ENCODE results near the gene GALR1.

The GALR1 gene

DNA sequence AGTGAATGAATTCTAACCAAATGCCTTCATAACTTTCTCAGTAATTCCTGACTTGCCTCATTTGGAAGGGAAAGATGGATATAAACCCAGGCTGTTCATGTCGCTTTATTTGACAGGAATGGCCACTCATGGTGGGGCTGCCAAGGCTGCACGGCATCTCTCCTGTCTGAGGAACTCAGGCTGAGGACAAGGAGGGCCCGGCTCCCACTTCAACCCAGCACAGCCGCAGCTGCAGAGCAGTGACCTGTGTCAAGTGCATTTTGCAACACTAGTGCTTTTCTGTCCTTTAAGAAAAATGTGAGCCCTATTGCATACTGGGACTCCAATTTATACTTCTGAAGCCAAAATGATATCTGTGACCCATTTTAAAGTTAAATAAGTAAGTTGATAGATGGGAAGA, 45.8 kb upstream of the GALR1 start:
- Histone ChIP-seq H2AFZ (no peak overlapping the region), H3K36me3 (ENCODE audit: control insufficient read depth, insufficient read depth, low read length) (no peaks in the 10 kb centered on the region), H3K4me1 (peaks cover 3% of the 10 kb centered on the region), H3K9me3 (ENCODE audit: control insufficient read depth, low read length) (no peaks in the 10 kb centered on the region), H3K27me3 (ENCODE audit: control insufficient read depth, insufficient read depth, low read length) (no peaks in the 10 kb centered on the region), H3K4me3 (ENCODE audit: low read depth, low read length) (no peak overlapping the region), H3K79me2 (no peaks in the 10 kb centered on the region), H3K9ac (no peak overlapping the region), H3K27ac (no peak overlapping the region), H3K4me2 (ENCODE audit: low read length) (no peak overlapping the region)
- TF ChIP-seq, protein P1, sequence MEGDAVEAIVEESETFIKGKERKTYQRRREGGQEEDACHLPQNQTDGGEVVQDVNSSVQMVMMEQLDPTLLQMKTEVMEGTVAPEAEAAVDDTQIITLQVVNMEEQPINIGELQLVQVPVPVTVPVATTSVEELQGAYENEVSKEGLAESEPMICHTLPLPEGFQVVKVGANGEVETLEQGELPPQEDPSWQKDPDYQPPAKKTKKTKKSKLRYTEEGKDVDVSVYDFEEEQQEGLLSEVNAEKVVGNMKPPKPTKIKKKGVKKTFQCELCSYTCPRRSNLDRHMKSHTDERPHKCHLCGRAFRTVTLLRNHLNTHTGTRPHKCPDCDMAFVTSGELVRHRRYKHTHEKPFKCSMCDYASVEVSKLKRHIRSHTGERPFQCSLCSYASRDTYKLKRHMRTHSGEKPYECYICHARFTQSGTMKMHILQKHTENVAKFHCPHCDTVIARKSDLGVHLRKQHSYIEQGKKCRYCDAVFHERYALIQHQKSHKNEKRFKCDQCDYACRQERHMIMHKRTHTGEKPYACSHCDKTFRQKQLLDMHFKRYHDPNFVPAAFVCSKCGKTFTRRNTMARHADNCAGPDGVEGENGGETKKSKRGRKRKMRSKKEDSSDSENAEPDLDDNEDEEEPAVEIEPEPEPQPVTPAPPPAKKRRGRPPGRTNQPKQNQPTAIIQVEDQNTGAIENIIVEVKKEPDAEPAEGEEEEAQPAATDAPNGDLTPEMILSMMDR (IDR thresholded peaks at IDR 0.05) = no peak

DNA sequence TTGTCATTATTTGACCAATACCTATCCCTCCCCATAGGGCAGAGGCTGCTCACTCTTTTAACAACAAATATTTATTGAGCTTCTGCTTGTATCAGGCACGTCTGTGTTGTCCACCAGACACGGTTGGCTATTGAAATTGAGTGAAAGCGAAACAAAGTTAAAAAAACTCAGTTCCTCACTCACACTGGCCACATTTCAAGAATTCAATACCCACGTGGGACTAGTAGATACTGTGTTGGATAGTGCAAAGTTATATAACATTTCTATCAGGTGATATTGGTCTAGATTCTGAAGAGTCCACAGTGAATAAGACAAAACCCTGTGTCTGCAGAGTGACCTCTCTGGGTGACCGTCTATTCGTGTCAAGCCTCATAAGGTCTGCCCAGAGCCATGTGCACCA, 43.9 kb upstream of the GALR1 start:
- TF ChIP-seq, protein P1 (IDR thresholded peaks at IDR 0.05) = no peak
- no peak overlapping the region for H3K27ac ChIP-seq

DNA sequence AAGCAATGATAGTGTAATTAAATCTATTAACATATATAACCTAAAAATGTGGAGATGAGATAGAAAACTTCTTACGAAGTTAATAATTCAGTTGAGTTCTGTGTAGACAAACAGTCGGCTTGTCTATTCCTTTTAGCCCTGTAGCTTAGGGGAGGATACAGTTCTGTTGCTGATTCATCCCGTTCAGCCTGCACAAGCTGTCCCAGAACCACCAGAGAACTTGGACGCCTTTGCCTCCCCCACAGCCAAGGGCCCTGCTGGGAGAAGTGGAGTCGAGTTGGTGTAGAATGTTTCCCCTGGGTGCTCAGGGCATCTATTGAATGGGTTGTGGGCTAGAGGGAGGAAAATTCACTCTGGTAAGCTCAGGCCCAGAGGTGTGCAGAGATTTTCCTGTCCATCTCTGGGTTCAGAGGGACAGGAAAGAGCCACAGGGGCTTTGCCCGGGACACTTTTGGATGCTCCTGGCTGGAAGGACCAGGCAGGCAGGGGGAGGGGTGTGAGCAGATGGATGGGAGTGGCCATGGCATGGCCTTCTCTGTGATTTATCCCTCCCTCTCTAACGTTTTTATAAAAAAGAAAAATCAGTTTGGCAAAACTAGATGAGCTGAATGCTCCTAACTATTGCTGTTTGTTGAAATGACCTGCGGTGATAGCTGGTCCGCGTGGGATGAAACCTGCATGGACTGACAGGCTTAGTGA, 42.8 kb upstream of the GALR1 start:
- Histone ChIP-seq H3K36me3 (ENCODE audit: control insufficient read depth, insufficient read depth, low read length) (no peaks in the 10 kb centered on the region), H3K27me3 (ENCODE audit: control insufficient read depth, insufficient read depth, low read length) (no peaks in the 10 kb centered on the region), H3K27ac (no peak overlapping the region), H3K4me3 (ENCODE audit: low read depth, low read length) (no peak overlapping the region), H3K79me2 (no peaks in the 10 kb centered on the region), H3K9me3 (ENCODE audit: control insufficient read depth, low read length) (no peaks in the 10 kb centered on the region), H3K4me1 (peaks cover 3% of the 10 kb centered on the region), H2AFZ (peak overlapping the region; percentile 5), H3K4me2 (ENCODE audit: low read length) (no peak overlapping the region), H3K9ac (no peak overlapping the region)
- TF ChIP-seq, protein P1 (IDR thresholded peaks at IDR 0.05) = no peak

More for the DNA sequence above, 43.9 kb upstream of the GALR1 start:
- Histone ChIP-seq H2AFZ (no peak overlapping the region), H3K27me3 (ENCODE audit: control insufficient read depth, insufficient read depth, low read length) (no peaks in the 10 kb centered on the region), H3K79me2 (no peaks in the 10 kb centered on the region), H3K4me2 (ENCODE audit: low read length) (no peak overlapping the region), H3K4me3 (ENCODE audit: low read depth, low read length) (no peak overlapping the region), H3K4me1 (peaks cover 3% of the 10 kb centered on the region), H3K9me3 (ENCODE audit: control insufficient read depth, low read length) (no peaks in the 10 kb centered on the region), H3K9ac (no peak overlapping the region), H3K36me3 (ENCODE audit: control insufficient read depth, insufficient read depth, low read length) (no peaks in the 10 kb centered on the region)

DNA sequence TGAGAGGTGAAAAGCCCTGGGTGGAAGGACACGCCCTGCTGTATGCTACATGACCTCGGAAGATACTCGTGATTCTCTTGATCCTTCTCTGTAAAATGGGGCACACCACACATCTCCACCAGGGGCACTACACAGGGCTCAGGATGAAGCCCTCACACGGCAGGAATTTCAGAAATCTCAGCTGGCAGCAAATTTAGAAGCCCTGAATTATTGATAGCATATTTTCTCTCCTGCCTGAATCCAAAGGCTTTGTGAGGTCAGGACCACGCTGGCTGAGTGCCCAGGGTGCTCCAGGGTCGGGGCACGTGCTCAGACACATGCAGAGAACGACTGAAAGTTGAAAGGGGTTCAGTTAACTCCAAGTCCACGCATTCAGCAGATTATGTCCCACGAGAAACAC, 42.1 kb upstream of the GALR1 start:
- peaks cover 3% of the 10 kb centered on the region for H3K4me1 ChIP-seq
- TF ChIP-seq, protein P1 (IDR thresholded peaks at IDR 0.05) = peak; percentile 74
- no peaks in the 10 kb centered on the region for H3K27me3 ChIP-seq (ENCODE audit: control insufficient read depth, insufficient read depth, low read length)
- H3K79me2 ChIP-seq = no peaks in the 10 kb centered on the region
- H3K4me2 ChIP-seq (ENCODE audit: low read length) = no peak overlapping the region
- no peaks in the 10 kb centered on the region for H3K36me3 ChIP-seq (ENCODE audit: control insufficient read depth, insufficient read depth, low read length)
- peak overlapping the region; percentile 4 for H2AFZ ChIP-seq
- no peak overlapping the region for H3K4me3 ChIP-seq (ENCODE audit: low read depth, low read length)
- H3K9ac ChIP-seq = no peak overlapping the region
- H3K27ac ChIP-seq = no peak overlapping the region
- no peaks in the 10 kb centered on the region for H3K9me3 ChIP-seq (ENCODE audit: control insufficient read depth, low read length)

DNA sequence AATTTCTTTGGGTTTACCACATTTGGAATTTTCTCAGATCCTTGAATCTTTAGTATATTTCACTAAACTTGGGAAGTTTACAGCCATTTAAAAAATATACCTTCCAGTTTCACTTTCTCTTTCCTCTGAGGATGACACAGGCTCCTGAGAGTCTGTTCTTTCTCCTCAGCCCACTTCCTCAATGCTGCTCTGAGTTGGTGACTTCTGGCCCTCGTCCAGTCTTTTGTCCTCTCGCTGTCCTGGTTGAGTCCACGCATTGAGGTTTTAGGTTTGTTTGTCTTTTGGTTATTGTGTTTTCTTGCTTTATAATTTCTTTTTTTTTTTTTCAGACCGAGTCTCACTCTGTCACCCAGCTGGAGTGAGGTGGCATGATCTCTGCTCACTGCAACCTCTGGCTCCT, 40.7 kb upstream of the GALR1 start:
- Histone ChIP-seq H3K27ac (peak overlapping the region; percentile 57), H3K9me3 (ENCODE audit: control insufficient read depth, low read length) (no peaks in the 10 kb centered on the region), H3K36me3 (ENCODE audit: control insufficient read depth, insufficient read depth, low read length) (no peaks in the 10 kb centered on the region), H3K79me2 (no peaks in the 10 kb centered on the region), H3K9ac (no peak overlapping the region), H2AFZ (peak overlapping the region; percentile 11), H3K4me2 (ENCODE audit: low read length) (no peak overlapping the region), H3K4me3 (ENCODE audit: low read depth, low read length) (peak overlapping the region; percentile 2), H3K27me3 (ENCODE audit: control insufficient read depth, insufficient read depth, low read length) (no peaks in the 10 kb centered on the region), H3K4me1 (peaks cover 3% of the 10 kb centered on the region)
- TF ChIP-seq, protein P1 (IDR thresholded peaks at IDR 0.05) = no peak
